H9 (cell line): ENCODE data around the gene BCKDHA. TPM values are rescaled to one million over a fixed set of nuclear protein-coding genes. Genes with fewer than 3 reads are reported as not detected.

Experiments used
- DNase-seq: peaks from one replicate; pipeline ENCODE4 v3.0.0-alpha.2; 2017
- H2AFZ ChIP-seq: one replicate; pipeline ENCODE4 v1.6.1; 2013; ENCODE audit warnings: mild to moderate bottlenecking, low read length, control low read depth, moderate library complexity
- H2AK5ac ChIP-seq: 2 replicates; pipeline ENCODE4 v1.6.1; 2013; ENCODE audit warnings: low read length, control low read depth, mixed read lengths; ENCODE audit not compliant: insufficient read length
- H2BK120ac ChIP-seq: one replicate; pipeline ENCODE4 v1.6.1; 2013; ENCODE audit warnings: low read depth, mild to moderate bottlenecking, low read length, control low read depth, inconsistent platforms; ENCODE audit not compliant: poor library complexity, severe bottlenecking
- H2BK12ac ChIP-seq: 2 replicates; pipeline ENCODE4 v1.6.1; 2013; ENCODE audit warnings: low read length, control low read depth, mixed read lengths, low read depth; ENCODE audit not compliant: insufficient read length
- H2BK15ac ChIP-seq: 2 replicates; pipeline ENCODE4 v1.6.1; 2013; ENCODE audit warnings: low read depth, low read length, control low read depth
- H2BK20ac ChIP-seq: one replicate; pipeline ENCODE4 v1.6.1; 2013; ENCODE audit warnings: low read depth, mild to moderate bottlenecking, low read length, control low read depth, inconsistent platforms; ENCODE audit not compliant: poor library complexity, severe bottlenecking
- H2BK5ac ChIP-seq: 2 replicates; pipeline ENCODE4 v1.6.1; 2013; ENCODE audit warnings: low read length, control low read depth, mixed read lengths; ENCODE audit not compliant: insufficient read length
- H3K14ac ChIP-seq: 2 replicates; pipeline ENCODE4 v1.6.1; 2013; ENCODE audit warnings: low read length, control low read depth; ENCODE audit not compliant: insufficient read depth
- H3K18ac ChIP-seq: 2 replicates; pipeline ENCODE4 v1.6.1; 2013; ENCODE audit warnings: low read depth, mild to moderate bottlenecking, mixed read lengths, low read length, control low read depth; ENCODE audit not compliant: insufficient read length
- H3K23ac ChIP-seq: 2 replicates; pipeline ENCODE4 v1.6.1; 2013; ENCODE audit warnings: low read length, control low read depth, mixed read lengths, low read depth; ENCODE audit not compliant: insufficient read length
- H3K23me2 ChIP-seq: 2 replicates; pipeline ENCODE4 v1.6.1; 2013; ENCODE audit warnings: low read depth, mild to moderate bottlenecking, mixed read lengths, low read length, control low read depth; ENCODE audit not compliant: insufficient read length, poor library complexity, severe bottlenecking
- H3K27ac ChIP-seq: 2 replicates; pipeline ENCODE4 v1.5.1; 2013; ENCODE audit warnings: low read length, control low read depth, mixed read lengths, low read depth; ENCODE audit not compliant: insufficient read length
- H3K27me3 ChIP-seq: 2 replicates; pipeline ENCODE4 v1.6.1; 2013; ENCODE audit warnings: low read length, control low read depth, inconsistent platforms; ENCODE audit not compliant: insufficient read depth
- H3K4ac ChIP-seq: 2 replicates; pipeline ENCODE4 v1.6.1; 2013; ENCODE audit warnings: low read depth, mild to moderate bottlenecking, control low read depth, inconsistent platforms, low read length, moderate library complexity
- H3K4me1 ChIP-seq: 2 replicates; pipeline ENCODE4 v1.6.1; 2013; ENCODE audit warnings: low read length, control low read depth, inconsistent platforms; ENCODE audit not compliant: insufficient read depth
- H3K4me2 ChIP-seq: 2 replicates; pipeline ENCODE4 v1.6.1; 2013; ENCODE audit warnings: low read length, control low read depth, mixed read lengths; ENCODE audit not compliant: insufficient read length, insufficient read depth
- H3K56ac ChIP-seq: 2 replicates; pipeline ENCODE4 v1.6.1; 2013; ENCODE audit warnings: low read depth, mild to moderate bottlenecking, mixed read lengths, low read length, control low read depth; ENCODE audit not compliant: insufficient read length
- H3K79me1 ChIP-seq: 2 replicates; pipeline ENCODE4 v1.6.1; 2013; ENCODE audit warnings: low read depth, mild to moderate bottlenecking, moderate library complexity, low read length, control low read depth, inconsistent platforms; ENCODE audit not compliant: insufficient read depth, poor library complexity, severe bottlenecking
- H3K79me2 ChIP-seq: 2 replicates; pipeline ENCODE4 v1.6.1; 2013; ENCODE audit warnings: low read length, control low read depth, inconsistent platforms; ENCODE audit not compliant: insufficient read depth
- H3K9ac ChIP-seq: 2 replicates; pipeline ENCODE4 v1.6.1; 2013; ENCODE audit warnings: low read length, control low read depth, mixed read lengths; ENCODE audit not compliant: insufficient read length; ENCODE audit errors: extremely low read depth
- H3K9me3 ChIP-seq: one replicate; pipeline ENCODE4 v1.6.1; 2013; ENCODE audit warnings: low read depth, low read length, inconsistent platforms; ENCODE audit not compliant: control insufficient read depth
- H3T11ph ChIP-seq: one replicate; pipeline ENCODE4 v1.6.1; 2013; ENCODE audit warnings: mild to moderate bottlenecking, low read length, control low read depth, inconsistent platforms
- H4K20me1 ChIP-seq: one replicate; pipeline ENCODE4 v1.6.1; 2013; ENCODE audit not compliant: control insufficient read depth, insufficient read length, insufficient read depth
- H4K5ac ChIP-seq: 2 replicates; pipeline ENCODE4 v1.6.1; 2013; ENCODE audit warnings: low read depth, mild to moderate bottlenecking, mixed read lengths, low read length, control low read depth; ENCODE audit not compliant: insufficient read length
- H4K8ac ChIP-seq: replicated peaks from 2 replicates; pipeline ENCODE4 v1.6.1; 2013; ENCODE audit warnings: low read length, control low read depth, mixed read lengths, low read depth; ENCODE audit not compliant: insufficient read length
- H4K91ac ChIP-seq: 2 replicates; pipeline ENCODE4 v1.6.1; 2013; ENCODE audit warnings: low read depth, mild to moderate bottlenecking, moderate library complexity, mixed read lengths, low read length, control low read depth; ENCODE audit not compliant: insufficient read length
- H3K27ac Mint-ChIP-seq, 3 experiments: 2 replicates in 2 of 3; 3 replicates in 1 of 3; pipeline ENCODE4 v1.8.0; 2020 to 2021; ENCODE audit warnings: mixed read lengths in 3 of 3, mild to moderate bottlenecking in 1 of 3, moderate library complexity in 1 of 3
- H3K27me3 Mint-ChIP-seq: 2 replicates; pipeline ENCODE4 v1.8.0; 2021; ENCODE audit warnings: low read depth, mild to moderate bottlenecking, moderate library complexity, mixed read lengths
- H3K36me3 Mint-ChIP-seq, 3 experiments: 2 replicates in 2 of 3; 3 replicates in 1 of 3; pipeline ENCODE4 v1.8.0; 2020 to 2021; ENCODE audit warnings: low read depth in 3 of 3, mixed read lengths in 3 of 3; ENCODE audit not compliant: insufficient read depth in 1 of 3
- H3K4me1 Mint-ChIP-seq, 2 experiments: 2 replicates each; pipeline ENCODE4 v1.8.0; 2020; ENCODE audit warnings: mixed read lengths in 2 of 2
- H3K4me3 Mint-ChIP-seq, 2 experiments: 2 replicates in 1 of 2; 3 replicates in 1 of 2; pipeline ENCODE4 v1.8.0; 2020 to 2021; ENCODE audit warnings: mild to moderate bottlenecking in 2 of 2, mixed read lengths in 2 of 2, moderate library complexity in 1 of 2
- H3K9me3 Mint-ChIP-seq, 2 experiments: 2 replicates in 1 of 2; 3 replicates in 1 of 2; pipeline ENCODE4 v1.8.0; 2020; ENCODE audit warnings: mild to moderate bottlenecking in 2 of 2, mixed read lengths in 2 of 2, moderate library complexity in 1 of 2
- CTCF ChIP-seq: fragments of 200-600 bp; sonication (generic); conservative IDR thresholded peaks from 3 replicates; pipeline ENCODE4 v1.8.0; 2021; ENCODE audit warnings: antibody characterized with exemption, mild to moderate bottlenecking
- WGBS: extraction: QIAGEN DNeasy Blood & Tissue Kit; methylation state at CpG from one replicate; pipeline ENCODE4 v1.1.7; 2013; ENCODE audit warnings: missing lambda C conversion rate, low lambda C conversion rate, mixed read lengths; ENCODE audit not compliant: insufficient read length; ENCODE audit errors: extremely low coverage; 5-methylcytosine and 5-hydroxymethylcytosine counted together
- total RNA-seq: library from RNA; stranded (reverse); gene quantifications from 2 replicates; pipeline ENCODE4 v1.2.1, GENCODE V29; 2021

Gene BCKDHA
- total RNA-seq, 1 experiment from 2014 or later = 21.1 TPM

GRCh38 chr19:41433171-41433570, 35.6 kb downstream of the BCKDHA start:
- Histone ChIP-seq H2BK12ac (no peak overlapping the region), H3K18ac (no peak overlapping the region), H3K27me3 (no peaks in the 10 kb centered on the region), H3K56ac (no peak overlapping the region), H3K27ac (no peak overlapping the region), H2BK5ac (no peak overlapping the region), H4K91ac (no peak overlapping the region), H3K4ac (no peak overlapping the region), H2AK5ac (no peak overlapping the region), H4K5ac (no peak overlapping the region), H3K23ac (no peak overlapping the region), H2BK20ac (no peak overlapping the region), H3K9ac (no peak overlapping the region), H2AFZ (no peak overlapping the region), H3K79me2 (no peaks in the 10 kb centered on the region), H3K9me3 (no peaks in the 10 kb centered on the region), H4K20me1 (no peaks in the 10 kb centered on the region), H4K8ac (no peak overlapping the region), H3K4me1 (no peaks in the 10 kb centered on the region), H3T11ph (no peak overlapping the region), H3K79me1 (no peaks in the 10 kb centered on the region), H2BK120ac (no peak overlapping the region), H3K14ac (no peak overlapping the region), H3K23me2 (peaks cover 3% of the 10 kb centered on the region), H3K4me2 (no peak overlapping the region), H2BK15ac (no peak overlapping the region)
- no peak overlapping the region for H3K27ac Mint-ChIP-seq
- no CpG with 5 or more reads among the region's 18 CpGs for WGBS
- TF ChIP-seq CTCF = no peak
- H3K27me3 Mint-ChIP-seq = no peaks in the 10 kb centered on the region
- peaks cover 2 to 11% of the 10 kb centered on the region in 2 experiments for H3K4me1 Mint-ChIP-seq
- no peaks in the 10 kb centered on the region for H3K9me3 Mint-ChIP-seq
- no peak overlapping the region for H3K4me3 Mint-ChIP-seq
- DNase-seq = no peak
- H3K36me3 Mint-ChIP-seq = peaks cover 20 to 40% (median 37%) of the 10 kb centered on the region in 3 experiments; a peak in 6 of 7 replicates
